Neural cell (in vitro differentiated cells): ENCODE results near the gene ULK3. TPM values are rescaled to one million over a fixed set of nuclear protein-coding genes. Genes with fewer than 3 reads are reported as not detected.
A peak's percentile ranks its signal among the peaks of the same experiment; 100 is the strongest.

Experiments used
- H2AFZ ChIP-seq: fragments of 200-600, 300-800 bp; sonication (generic), shearing (Covaris generic); 2 replicates; pipeline ENCODE4 v1.6.0; 2014; ENCODE audit warnings: low read depth, mild to moderate bottlenecking, antibody characterized with exemption, low read length, moderate library complexity
- H3F3A ChIP-seq: fragments of 200-600 bp; shearing (Covaris generic); 2 replicates; pipeline ENCODE4 v1.6.1; 2016; ENCODE audit warnings: mild to moderate bottlenecking, moderate library complexity, mixed read lengths, antibody characterized with exemption, low read length; ENCODE audit not compliant: insufficient read depth, poor library complexity, severe bottlenecking
- H3K27ac ChIP-seq: fragments of 200-600, 300-800 bp; sonication (generic), shearing (Covaris generic); 2 replicates; pipeline ENCODE4 v1.5.1; 2014; ENCODE audit warnings: mild to moderate bottlenecking, low read length, moderate library complexity
- H3K27me3 ChIP-seq: fragments of 300-800, 200-600 bp; sonication (generic), shearing (Covaris generic); 2 replicates; pipeline ENCODE4 v1.6.0; 2014; ENCODE audit warnings: mild to moderate bottlenecking, low read depth, low read length, moderate library complexity; ENCODE audit not compliant: insufficient read depth
- H3K36me3 ChIP-seq: fragments of 300-800, 200-600 bp; sonication (generic), shearing (Covaris generic); 2 replicates; pipeline ENCODE4 v1.5.1; 2014; ENCODE audit warnings: mild to moderate bottlenecking, antibody characterized with exemption, low read length, moderate library complexity; ENCODE audit not compliant: insufficient read depth
- H3K4me2 ChIP-seq: fragments of 300-800, 200-600 bp; sonication (generic), shearing (Covaris generic); 2 replicates; pipeline ENCODE4 v1.6.0; 2014; ENCODE audit warnings: mild to moderate bottlenecking, low read length
- H3K4me3 ChIP-seq: fragments of 300-800, 200-600 bp; sonication (generic), shearing (Covaris generic); 2 replicates; pipeline ENCODE4 v1.5.1; 2014; ENCODE audit warnings: mild to moderate bottlenecking, low read length, moderate library complexity
- H3K79me2 ChIP-seq: fragments of 200-600 bp; shearing (Covaris generic); replicated peaks from 2 replicates; pipeline ENCODE4 v1.6.0; 2014; ENCODE audit warnings: mild to moderate bottlenecking, low read length, moderate library complexity; ENCODE audit not compliant: insufficient read depth
- H3K9ac ChIP-seq: fragments of 300-800, 200-600 bp; sonication (generic), shearing (Covaris generic); 2 replicates; pipeline ENCODE4 v1.6.1; 2016; ENCODE audit warnings: mild to moderate bottlenecking, low read length, mixed read lengths
- H3K9me2 ChIP-seq: fragments of 200-600 bp; shearing (Covaris generic); 2 replicates; pipeline ENCODE4 v1.6.1; 2016; ENCODE audit warnings: mild to moderate bottlenecking, low read length, mixed read lengths; ENCODE audit not compliant: insufficient read depth
- H3K9me3 ChIP-seq: fragments of 200-600, 300-800 bp; sonication (generic), shearing (Covaris generic); 2 replicates; pipeline ENCODE4 v1.6.1; 2016; ENCODE audit warnings: mild to moderate bottlenecking, mixed run types, low read length, moderate library complexity, mixed read lengths
- H4K20me1 ChIP-seq: fragments of 200-600 bp; shearing (Covaris generic); 2 replicates; pipeline ENCODE4 v1.6.1; 2016; ENCODE audit warnings: mild to moderate bottlenecking, mixed run types; ENCODE audit not compliant: insufficient read depth
- CTCF ChIP-seq: fragments of 450-650 bp; IDR thresholded peaks from 2 replicates; pipeline ENCODE4 v1.5.1; 2014; ENCODE audit warnings: antibody characterized with exemption, mild to moderate bottlenecking, moderate library complexity; ENCODE audit not compliant: poor library complexity, severe bottlenecking
- EP300 ChIP-seq: fragments of 450-650 bp; conservative IDR thresholded peaks from 2 replicates; pipeline ENCODE4 v1.6.1; 2014; ENCODE audit warnings: antibody characterized with exemption, mild to moderate bottlenecking, moderate library complexity; ENCODE audit not compliant: poor library complexity, severe bottlenecking
- EZH2 ChIP-seq: fragments of 200-600, 300-800 bp; shearing (Covaris generic), sonication (generic); IDR thresholded peaks from 2 replicates; pipeline ENCODE4 v1.6.1; 2014; ENCODE audit warnings: antibody characterized with exemption, low read length, borderline replicate concordance, mild to moderate bottlenecking; ENCODE audit not compliant: insufficient read depth, poor library complexity, severe bottlenecking
- MXI1 ChIP-seq: fragments of 450-650 bp; conservative IDR thresholded peaks from 2 replicates; pipeline ENCODE4 v1.6.1; 2014; ENCODE audit warnings: antibody characterized with exemption, mild to moderate bottlenecking; ENCODE audit not compliant: poor library complexity, severe bottlenecking
- POLR2AphosphoS5 ChIP-seq: IDR thresholded peaks from 2 replicates; pipeline ENCODE4 v1.6.1; 2012
- RAD21 ChIP-seq: fragments of 450-650 bp; conservative IDR thresholded peaks from 2 replicates; pipeline ENCODE4 v1.6.1; 2014; ENCODE audit warnings: antibody characterized with exemption, mild to moderate bottlenecking, moderate library complexity
- SMC3 ChIP-seq: fragments of 450-650 bp; conservative IDR thresholded peaks from 2 replicates; pipeline ENCODE4 v1.6.1; 2014; ENCODE audit warnings: antibody characterized with exemption, mild to moderate bottlenecking, moderate library complexity; ENCODE audit not compliant: poor library complexity
- TAF1 ChIP-seq: IDR thresholded peaks from 2 replicates; pipeline ENCODE4 v1.6.1; 2012; ENCODE audit warnings: low read depth
- polyA plus RNA-seq: library from polyadenylated mRNA; depleted of rRNA; stranded (reverse); fragments of >200 nt; gene quantifications from 2 replicates; pipeline ENCODE4 v1.2.3, GENCODE V29; 2014
- TF ChIP-seq, protein P1 (sequence below): IDR thresholded peaks from 2 replicates; pipeline ENCODE4 v1.6.1; 2012; ENCODE audit warnings: borderline replicate concordance

The ULK3 gene
- polyA plus RNA-seq, 1 donor from 2014 or later = 193 TPM

DNA sequence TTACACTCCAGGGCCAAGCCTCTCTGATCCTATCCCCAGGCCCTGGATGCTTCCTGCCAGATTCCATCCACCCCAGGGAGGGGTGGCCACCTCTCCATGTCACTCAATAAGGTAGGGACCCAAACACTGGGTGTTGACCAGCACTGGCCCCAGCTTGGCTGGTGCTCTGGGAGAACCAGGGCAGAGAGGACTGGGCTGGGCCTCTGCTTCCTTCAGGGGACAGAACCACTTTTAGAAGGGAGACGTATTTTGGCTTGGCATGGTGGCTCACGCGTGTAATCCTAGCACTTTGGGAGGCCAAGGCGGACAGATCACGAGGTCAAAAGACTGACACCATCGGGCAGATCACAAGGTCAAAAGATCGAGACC lies 21.2 kb downstream of the ULK3 start:
- Histone ChIP-seq H3K79me2 (no peaks in the 10 kb centered on the region), H2AFZ (no peak overlapping the region), H3K4me2 (no peak overlapping the region), H4K20me1 (no peaks in the 10 kb centered on the region), H3K27me3 (peaks cover 27% of the 10 kb centered on the region), H3K27ac (no peak overlapping the region), H3K9ac (peak overlapping the region; percentile 35), H3K4me3 (peak overlapping the region; percentile 3), H3K9me2 (no peaks in the 10 kb centered on the region), H3F3A (no peaks in the 10 kb centered on the region), H3K36me3 (no peaks in the 10 kb centered on the region), H3K9me3 (no peaks in the 10 kb centered on the region)
- TF ChIP-seq CTCF (no peak), MXI1 (no peak), EZH2 (no peak), POLR2AphosphoS5 (no peak), SMC3 (no peak), EP300 (no peak), TAF1 (no peak), RAD21 (no peak)
- TF ChIP-seq, protein P1, sequence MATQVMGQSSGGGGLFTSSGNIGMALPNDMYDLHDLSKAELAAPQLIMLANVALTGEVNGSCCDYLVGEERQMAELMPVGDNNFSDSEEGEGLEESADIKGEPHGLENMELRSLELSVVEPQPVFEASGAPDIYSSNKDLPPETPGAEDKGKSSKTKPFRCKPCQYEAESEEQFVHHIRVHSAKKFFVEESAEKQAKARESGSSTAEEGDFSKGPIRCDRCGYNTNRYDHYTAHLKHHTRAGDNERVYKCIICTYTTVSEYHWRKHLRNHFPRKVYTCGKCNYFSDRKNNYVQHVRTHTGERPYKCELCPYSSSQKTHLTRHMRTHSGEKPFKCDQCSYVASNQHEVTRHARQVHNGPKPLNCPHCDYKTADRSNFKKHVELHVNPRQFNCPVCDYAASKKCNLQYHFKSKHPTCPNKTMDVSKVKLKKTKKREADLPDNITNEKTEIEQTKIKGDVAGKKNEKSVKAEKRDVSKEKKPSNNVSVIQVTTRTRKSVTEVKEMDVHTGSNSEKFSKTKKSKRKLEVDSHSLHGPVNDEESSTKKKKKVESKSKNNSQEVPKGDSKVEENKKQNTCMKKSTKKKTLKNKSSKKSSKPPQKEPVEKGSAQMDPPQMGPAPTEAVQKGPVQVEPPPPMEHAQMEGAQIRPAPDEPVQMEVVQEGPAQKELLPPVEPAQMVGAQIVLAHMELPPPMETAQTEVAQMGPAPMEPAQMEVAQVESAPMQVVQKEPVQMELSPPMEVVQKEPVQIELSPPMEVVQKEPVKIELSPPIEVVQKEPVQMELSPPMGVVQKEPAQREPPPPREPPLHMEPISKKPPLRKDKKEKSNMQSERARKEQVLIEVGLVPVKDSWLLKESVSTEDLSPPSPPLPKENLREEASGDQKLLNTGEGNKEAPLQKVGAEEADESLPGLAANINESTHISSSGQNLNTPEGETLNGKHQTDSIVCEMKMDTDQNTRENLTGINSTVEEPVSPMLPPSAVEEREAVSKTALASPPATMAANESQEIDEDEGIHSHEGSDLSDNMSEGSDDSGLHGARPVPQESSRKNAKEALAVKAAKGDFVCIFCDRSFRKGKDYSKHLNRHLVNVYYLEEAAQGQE = no peak

- Histone ChIP-seq H3K9me2 (no peaks in the 10 kb centered on the region), H3K4me2 (peak overlapping the region; percentile 6), H4K20me1 (no peaks in the 10 kb centered on the region), H3F3A (no peaks in the 10 kb centered on the region), H3K27ac (peak overlapping the region; percentile 37), H3K9me3 (no peaks in the 10 kb centered on the region), H3K4me3 (peak overlapping the region; percentile 3), H3K36me3 (no peaks in the 10 kb centered on the region), H2AFZ (peak overlapping the region; percentile 21), H3K9ac (peak overlapping the region; percentile 35), H3K79me2 (no peaks in the 10 kb centered on the region), H3K27me3 (peaks cover 23% of the 10 kb centered on the region)
- TF ChIP-seq RAD21 (no peak), MXI1 (no peak), TAF1 (no peak), EZH2 (no peak), EP300 (no peak), CTCF (no peak), POLR2AphosphoS5 (no peak), SMC3 (no peak)
- TF ChIP-seq, protein P1 = no peak
These were observed 21.7 kb downstream of the ULK3 start for GRCh38 chr15:74821091-74821789.
